ENCODE results near the gene HCFC2.
A peak's percentile ranks its signal among the peaks of the same experiment; 100 is the strongest.

Gene HCFC2

DNA sequence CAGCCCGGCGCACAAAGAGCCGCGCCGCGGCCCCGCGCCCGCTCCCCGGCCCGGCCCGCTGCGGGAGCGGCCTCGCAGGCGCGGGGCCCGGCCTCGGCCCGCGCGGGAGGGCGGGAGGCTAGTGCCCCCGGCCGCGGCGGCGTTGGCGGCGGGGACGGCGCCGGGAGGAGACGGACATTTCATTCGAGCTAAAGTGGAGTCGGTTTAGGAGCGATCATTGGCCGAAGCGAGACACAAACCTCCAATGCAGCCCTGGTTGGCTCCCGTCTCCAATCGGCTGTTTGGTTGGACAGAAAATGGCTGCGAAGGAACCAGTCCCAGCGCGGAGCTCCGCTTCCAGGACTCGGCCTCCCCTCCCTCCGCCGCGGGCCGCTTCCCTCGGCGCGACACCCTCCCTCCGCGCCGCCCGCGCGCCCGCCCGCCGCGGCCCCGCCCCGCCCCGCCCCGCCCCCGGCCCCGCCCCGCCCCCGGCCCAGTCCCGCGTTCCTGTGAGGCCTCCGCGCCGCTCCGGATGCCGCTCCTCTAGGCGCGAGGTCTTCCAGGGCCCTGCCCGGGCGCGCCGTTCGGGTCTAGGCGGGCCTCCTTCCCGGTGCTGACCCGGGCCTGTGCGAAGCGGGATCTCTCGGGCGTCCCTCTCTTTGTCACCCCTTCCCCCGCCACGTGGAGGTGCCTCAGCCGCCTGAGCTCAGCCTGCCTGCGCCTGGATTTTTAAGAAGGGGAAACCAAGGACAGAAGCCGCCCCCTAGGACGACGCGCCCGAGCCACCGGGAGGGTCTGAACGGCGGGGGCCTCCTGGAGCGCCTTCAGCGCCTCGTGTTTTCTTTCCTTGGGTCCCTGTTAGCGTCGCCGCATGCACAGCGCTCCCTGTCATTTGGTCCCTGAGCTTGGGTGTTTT lies 73.8 kb downstream of the HCFC2 start, which contains the start of gene NFYB:
TSS of gene NFYB (minus strand) at position 309 of the 895 bp plus-strand sequence. CDS start 2,757 bp downstream, outside the sequence.
- Histone ChIP-seq H3K4me2 (ENCODE audit: low read depth, low read length, poor library complexity, severe bottlenecking) (peak within 1 kb of the TSS; percentile 98), H3K4me3 (ENCODE audit: low read length, poor library complexity, severe bottlenecking) (peak within 1 kb of the TSS; percentile 87), H3K9ac (ENCODE audit: low read depth, low read length, poor library complexity, severe bottlenecking) (peak within 1 kb of the TSS; percentile 91), H4K20me1 (ENCODE audit: insufficient read depth, low read length, poor library complexity, severe bottlenecking) (no peaks in the 10 kb centered on the region), H3K9me2 (replicated peaks; ENCODE audit: low read depth, low read length) (no peaks in the 10 kb centered on the region), H3K27me3 (ENCODE audit: insufficient read depth, low read length, poor library complexity, severe bottlenecking) (no peaks in the 10 kb centered on the region), H3K36me3 (ENCODE audit: insufficient read depth, low read length) (no peaks in the 10 kb centered on the region), H3K79me2 (ENCODE audit: insufficient read depth, low read length) (peaks cover 42% of the 10 kb centered on the region), H2AFZ (ENCODE audit: low read length) (peak within 1 kb of the TSS; percentile 86), H3K9me3 (ENCODE audit: insufficient read depth, low read depth, low read length) (no peaks in the 10 kb centered on the region), H3K4me1 (ENCODE audit: insufficient read depth, low read length, poor library complexity, severe bottlenecking) (peaks cover 46% of the 10 kb centered on the region), H3F3A (ENCODE audit: low read depth) (0 out of 2 replicates have a peak, but pooled peaks cover 3% of the 10 kb centered on the region)
- TF ChIP-seq EZH2phosphoT487 (IDR thresholded peaks at IDR 0.05; ENCODE audit: borderline replicate concordance) (no peak), CTCF (conservative IDR thresholded peaks at IDR 0.05; ENCODE audit: low read length) (no peak)

DNA sequence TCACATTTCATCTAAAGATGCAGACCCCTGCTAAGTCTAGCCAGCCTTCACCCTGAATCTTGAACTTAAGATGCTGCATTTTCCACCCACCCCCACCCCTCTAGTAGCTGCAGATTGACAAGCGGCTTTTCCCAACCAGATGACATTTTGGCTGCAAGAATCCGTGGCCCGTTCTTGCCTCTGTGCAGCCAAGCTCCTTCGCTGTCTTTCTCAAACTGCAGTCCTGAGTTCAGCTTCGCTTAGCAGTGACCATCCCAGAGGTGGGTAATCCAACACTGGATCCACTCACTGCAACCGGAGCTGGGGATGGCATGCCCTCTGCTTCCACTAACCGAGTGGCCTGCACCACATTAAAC lies 74.4 kb downstream of the HCFC2 start:
- Histone ChIP-seq H3K27me3 (ENCODE audit: insufficient read depth, low read length, poor library complexity, severe bottlenecking) (no peaks in the 10 kb centered on the region), H3K4me1 (ENCODE audit: insufficient read depth, low read length, poor library complexity, severe bottlenecking) (peaks cover 39% of the 10 kb centered on the region), H3K9me2 (replicated peaks; ENCODE audit: low read depth, low read length) (no peaks in the 10 kb centered on the region), H3K9ac (ENCODE audit: low read depth, low read length, poor library complexity, severe bottlenecking) (peak overlapping the region; percentile 77), H3K36me3 (ENCODE audit: insufficient read depth, low read length) (no peaks in the 10 kb centered on the region), H4K20me1 (ENCODE audit: insufficient read depth, low read length, poor library complexity, severe bottlenecking) (no peaks in the 10 kb centered on the region), H3F3A (ENCODE audit: low read depth) (0 out of 2 replicates have a peak, but pooled peaks cover 3% of the 10 kb centered on the region), H3K79me2 (ENCODE audit: insufficient read depth, low read length) (peaks cover 36% of the 10 kb centered on the region), H3K4me2 (ENCODE audit: low read depth, low read length, poor library complexity, severe bottlenecking) (peak overlapping the region; percentile 75), H3K9me3 (ENCODE audit: insufficient read depth, low read depth, low read length) (0 out of 2 replicates have a peak, but pooled peaks cover under 1% of the 10 kb centered on the region), H2AFZ (ENCODE audit: low read length) (peak overlapping the region; percentile 86), H3K4me3 (ENCODE audit: low read length, poor library complexity, severe bottlenecking) (peak overlapping the region; percentile 73)
- TF ChIP-seq EZH2phosphoT487 (IDR thresholded peaks at IDR 0.05; ENCODE audit: borderline replicate concordance), result no peak
- TF ChIP-seq CTCF (conservative IDR thresholded peaks at IDR 0.05; ENCODE audit: low read length), result no peak

GRCh38 chr12:104142543-104142942 lies 78.2 kb downstream of the HCFC2 start:
- 0 out of 2 replicates have a peak, but pooled peaks cover 4% of the 10 kb centered on the region for H3K9me3 ChIP-seq (ENCODE audit: insufficient read depth, low read depth, low read length)
- no peaks in the 10 kb centered on the region for H4K20me1 ChIP-seq (ENCODE audit: insufficient read depth, low read length, poor library complexity, severe bottlenecking)
- no peaks in the 10 kb centered on the region for H3K36me3 ChIP-seq (ENCODE audit: insufficient read depth, low read length)
- no peak overlapping the region for H3K9ac ChIP-seq (ENCODE audit: low read depth, low read length, poor library complexity, severe bottlenecking)
- no peak overlapping the region for H2AFZ ChIP-seq (ENCODE audit: low read length)
- H3K4me2 ChIP-seq (ENCODE audit: low read depth, low read length, poor library complexity, severe bottlenecking), result no peak overlapping the region
- 0 out of 2 replicates have a peak, but pooled peaks cover 3% of the 10 kb centered on the region for H3F3A ChIP-seq (ENCODE audit: low read depth)
- no peaks in the 10 kb centered on the region for H3K9me2 ChIP-seq (replicated peaks; ENCODE audit: low read depth, low read length)
- TF ChIP-seq CTCF (conservative IDR thresholded peaks at IDR 0.05; ENCODE audit: low read length), result no peak
- TF ChIP-seq EZH2phosphoT487 (IDR thresholded peaks at IDR 0.05; ENCODE audit: borderline replicate concordance), result no peak
- H3K4me1 ChIP-seq (ENCODE audit: insufficient read depth, low read length, poor library complexity, severe bottlenecking), result peaks cover 9% of the 10 kb centered on the region
- no peaks in the 10 kb centered on the region for H3K79me2 ChIP-seq (ENCODE audit: insufficient read depth, low read length)
- H3K4me3 ChIP-seq (ENCODE audit: low read length, poor library complexity, severe bottlenecking), result no peak overlapping the region
- no peaks in the 10 kb centered on the region for H3K27me3 ChIP-seq (ENCODE audit: insufficient read depth, low read length, poor library complexity, severe bottlenecking)

Data from Loucy (cell line).